DND-41 (cell line): Measurements from ENCODE around the gene OR14I1.

ENCODE experiments used
- ATAC-seq: fragments of 200-7000 bp; cut with Tn5 transposase; 3 replicates; pipeline ENCODE4 v1.9.1; 2021; ENCODE audit warnings: low read depth; ENCODE audit not compliant: insufficient read depth
- DNase-seq: peaks from one replicate; pipeline ENCODE4 v3.0.0-alpha.2; 2020
- H2AFZ ChIP-seq: 2 replicates; pipeline ENCODE4 v1.6.0; 2012; ENCODE audit warnings: low read depth, low read length
- H3K27ac ChIP-seq: 2 replicates; pipeline ENCODE4 v1.5.1; 2012; ENCODE audit warnings: low read length, inconsistent platforms
- H3K27me3 ChIP-seq: fragments of 200-600 bp; sonication (generic); 2 replicates; pipeline ENCODE4 v1.6.0; 2012; ENCODE audit warnings: low read length, mild to moderate bottlenecking, inconsistent platforms; ENCODE audit not compliant: insufficient read depth, poor library complexity
- H3K36me3 ChIP-seq: 2 replicates; pipeline ENCODE4 v1.5.1; 2012; ENCODE audit warnings: low read length, inconsistent platforms; ENCODE audit not compliant: insufficient read depth
- H3K4me1 ChIP-seq: 2 replicates; pipeline ENCODE4 v1.5.1; 2012; ENCODE audit warnings: mild to moderate bottlenecking, low read length; ENCODE audit not compliant: insufficient read depth
- H3K4me2 ChIP-seq: 2 replicates; pipeline ENCODE4 v1.6.0; 2012; ENCODE audit warnings: mild to moderate bottlenecking, moderate library complexity, low read length, inconsistent platforms; ENCODE audit not compliant: insufficient read depth
- H3K4me3 ChIP-seq, 2 experiments: fragments of 200-600 bp in 1 of 2; shearing (Covaris generic) in 1 of 2; 2 replicates each; pipeline ENCODE4 v1.5.1; 2012 to 2016; ENCODE audit warnings: inconsistent platforms in 2 of 2, low read length in 2 of 2, mild to moderate bottlenecking in 2 of 2, low read depth in 1 of 2, moderate library complexity in 1 of 2
- H3K79me2 ChIP-seq: 2 replicates; pipeline ENCODE4 v1.6.0; 2012; ENCODE audit warnings: low read length, inconsistent platforms; ENCODE audit not compliant: insufficient read depth
- H3K9ac ChIP-seq: 2 replicates; pipeline ENCODE4 v1.6.0; 2012; ENCODE audit warnings: low read depth, mild to moderate bottlenecking, inconsistent platforms, low read length, moderate library complexity
- H3K9me3 ChIP-seq: 2 replicates; pipeline ENCODE4 v1.5.1; 2012; ENCODE audit warnings: low read length, moderate library complexity, mild to moderate bottlenecking, inconsistent platforms; ENCODE audit not compliant: insufficient read depth, severe bottlenecking
- H4K20me1 ChIP-seq: 2 replicates; pipeline ENCODE4 v1.6.0; 2012; ENCODE audit warnings: low read length; ENCODE audit not compliant: insufficient read depth
- EZH2 ChIP-seq: IDR thresholded peaks from 3 replicates; pipeline ENCODE4 v1.6.1; 2012; ENCODE audit warnings: borderline replicate concordance, low read depth, mild to moderate bottlenecking, moderate library complexity, low read length, inconsistent platforms; ENCODE audit not compliant: severe bottlenecking
- TF ChIP-seq, protein P1 (sequence below): IDR thresholded peaks from 2 replicates; pipeline ENCODE4 v1.5.1; 2012; ENCODE audit warnings: borderline replicate concordance, low read length, moderate library complexity, mild to moderate bottlenecking; ENCODE audit not compliant: poor library complexity, severe bottlenecking; ENCODE audit errors: extremely low read depth

The OR14I1 gene

GRCh38 chr1:248696261-248696660 lies 6.3 kb downstream of the OR14I1 start:
- no peak overlapping the region for H3K9ac ChIP-seq
- H3K4me2 ChIP-seq, result no peak overlapping the region
- no peak overlapping the region for H3K27ac ChIP-seq
- no peaks in the 10 kb centered on the region for H3K36me3 ChIP-seq
- ATAC-seq (no peak), DNase-seq (no peak)
- H2AFZ ChIP-seq, result no peak overlapping the region
- H3K4me1 ChIP-seq, result no peaks in the 10 kb centered on the region
- no peaks in the 10 kb centered on the region for H3K9me3 ChIP-seq
- no peaks in the 10 kb centered on the region for H4K20me1 ChIP-seq
- no peak overlapping the region for H3K4me3 ChIP-seq
- TF ChIP-seq, protein P1, sequence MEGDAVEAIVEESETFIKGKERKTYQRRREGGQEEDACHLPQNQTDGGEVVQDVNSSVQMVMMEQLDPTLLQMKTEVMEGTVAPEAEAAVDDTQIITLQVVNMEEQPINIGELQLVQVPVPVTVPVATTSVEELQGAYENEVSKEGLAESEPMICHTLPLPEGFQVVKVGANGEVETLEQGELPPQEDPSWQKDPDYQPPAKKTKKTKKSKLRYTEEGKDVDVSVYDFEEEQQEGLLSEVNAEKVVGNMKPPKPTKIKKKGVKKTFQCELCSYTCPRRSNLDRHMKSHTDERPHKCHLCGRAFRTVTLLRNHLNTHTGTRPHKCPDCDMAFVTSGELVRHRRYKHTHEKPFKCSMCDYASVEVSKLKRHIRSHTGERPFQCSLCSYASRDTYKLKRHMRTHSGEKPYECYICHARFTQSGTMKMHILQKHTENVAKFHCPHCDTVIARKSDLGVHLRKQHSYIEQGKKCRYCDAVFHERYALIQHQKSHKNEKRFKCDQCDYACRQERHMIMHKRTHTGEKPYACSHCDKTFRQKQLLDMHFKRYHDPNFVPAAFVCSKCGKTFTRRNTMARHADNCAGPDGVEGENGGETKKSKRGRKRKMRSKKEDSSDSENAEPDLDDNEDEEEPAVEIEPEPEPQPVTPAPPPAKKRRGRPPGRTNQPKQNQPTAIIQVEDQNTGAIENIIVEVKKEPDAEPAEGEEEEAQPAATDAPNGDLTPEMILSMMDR, result peak; percentile 29
- no peak for TF ChIP-seq EZH2
- no peaks in the 10 kb centered on the region for H3K27me3 ChIP-seq
- no peaks in the 10 kb centered on the region for H3K79me2 ChIP-seq

DNA sequence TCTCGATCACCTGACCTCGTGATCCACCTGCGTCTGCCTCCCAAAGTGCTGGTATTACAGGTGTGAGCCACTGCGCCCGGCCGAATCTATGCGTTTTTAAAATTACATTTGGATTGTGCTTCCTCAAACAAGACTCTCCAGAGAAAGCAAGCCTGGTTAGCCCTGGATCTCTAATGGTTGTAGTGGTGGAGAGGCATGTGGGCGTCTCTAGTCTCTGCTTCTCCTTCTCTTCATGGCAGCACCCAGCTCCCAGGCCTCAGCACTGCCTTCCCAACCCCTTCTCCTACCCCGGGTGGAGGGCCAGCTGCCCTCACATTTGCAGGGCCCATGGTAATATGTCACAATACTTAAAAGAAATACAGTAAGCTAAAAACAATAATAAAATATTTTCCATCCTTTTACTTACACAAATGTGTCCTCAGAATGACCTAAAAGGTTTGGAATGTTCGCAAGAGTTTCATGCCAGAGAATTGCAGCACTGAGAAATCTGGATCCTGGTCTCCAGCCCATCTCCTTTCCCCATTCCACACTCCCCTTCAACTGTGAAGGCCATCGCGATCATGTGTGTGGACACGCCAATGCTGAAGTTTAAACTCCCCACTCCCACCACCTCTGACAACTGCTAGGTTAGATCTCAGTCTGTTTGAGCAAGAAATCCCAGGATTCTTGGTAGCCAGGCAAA lies 7.0 kb downstream of the OR14I1 start:
- Histone ChIP-seq H3K27me3 (no peaks in the 10 kb centered on the region), H3K79me2 (no peaks in the 10 kb centered on the region), H3K9ac (no peak overlapping the region), H3K4me1 (no peaks in the 10 kb centered on the region), H2AFZ (no peak overlapping the region), H3K9me3 (no peaks in the 10 kb centered on the region), H3K27ac (no peak overlapping the region), H3K4me2 (no peak overlapping the region), H3K4me3 (no peak overlapping the region), H3K36me3 (no peaks in the 10 kb centered on the region), H4K20me1 (no peaks in the 10 kb centered on the region)
- ATAC-seq, result no peak
- TF ChIP-seq EZH2, result no peak
- TF ChIP-seq, protein P1, result no peak
- no peak for DNase-seq

GRCh38 chr1:248691567-248692155 lies 10.9 kb downstream of the OR14I1 start:
- no peak for DNase-seq
- no peaks in the 10 kb centered on the region for H3K9me3 ChIP-seq

More at GRCh38 chr1:248691567-248692155, 10.9 kb downstream of the OR14I1 start:
- H3K4me2 ChIP-seq, result no peak overlapping the region
- H3K36me3 ChIP-seq, result no peaks in the 10 kb centered on the region
- no peaks in the 10 kb centered on the region for H3K27me3 ChIP-seq
- ATAC-seq, result no peak
- no peak overlapping the region for H3K4me3 ChIP-seq
- H3K4me1 ChIP-seq, result no peaks in the 10 kb centered on the region
- TF ChIP-seq EZH2, result no peak
- TF ChIP-seq, protein P1, result no peak
- H3K9ac ChIP-seq, result no peak overlapping the region
- no peak overlapping the region for H2AFZ ChIP-seq
- no peaks in the 10 kb centered on the region for H4K20me1 ChIP-seq
- H3K27ac ChIP-seq, result no peak overlapping the region
- no peaks in the 10 kb centered on the region for H3K79me2 ChIP-seq
